ENCODE measurements around the gene NR2E3.

- TF ChIP-seq EZH2 (IDR thresholded peaks at IDR 0.05; ENCODE audit: insufficient read depth, poor library complexity, severe bottlenecking), result no peak
- TF ChIP-seq EZH2phosphoT487 (IDR thresholded peaks at IDR 0.05; ENCODE audit: insufficient read depth, low read depth), result no peak
Observed at GRCh38 chr15:71822890-71823630, 12.7 kb downstream of the NR2E3 start.
